K562 treated with DMSO at 1 percent for 12 hours (cell line): ENCODE results near the gene CCDC188. TPM values are rescaled to one million over a fixed set of nuclear protein-coding genes. Genes with fewer than 3 reads are reported as not detected.

Experiments
- total RNA-seq: library from RNA; unstranded; fragments of 300-600 nt; gene quantifications from 2 replicates; pipeline ENCODE4 v1.2.3, GENCODE V29; 2022; ENCODE audit not compliant: insufficient read depth

CCDC188 gene
- total RNA-seq, result not detected in 2 replicates

GRCh38 chr22:20150381-20151275 lies at the start of gene CCDC188:
CCDC188 (minus strand) TSS chr22:20151055; CDS start chr22:20150986, 69 bp downstream.

GRCh38 chr22:20131597-20131858 lies 19.3 kb downstream of the CCDC188 start, which contains the start of gene ZDHHC8:
ZDHHC8 (plus strand) TSS chr22:20131804; CDS start chr22:20131948, 144 bp downstream.

GRCh38 chr22:20116951-20117632 lies 33.8 kb downstream of the CCDC188 start, which contains the start of gene TRMT2A:
TRMT2A (minus strand) TSS chr22:20117226; CDS start chr22:20116906, 320 bp downstream.

GRCh38 chr22:20115691-20116375 lies 35.0 kb downstream of the CCDC188 start, which contains the start of gene RANBP1:
RANBP1 (plus strand) TSS chr22:20116104; CDS start chr22:20116185, 81 bp downstream.

Other genes starting within 250 kb of the CCDC188 start
- 475 and 599 TPM in 2 replicates for gene COMT, start 209.3 kb downstream of the CCDC188 start, total RNA-seq
- gene TXNRD2, start 209.2 kb downstream of the CCDC188 start, total RNA-seq, result 104 and 132 TPM in 2 replicates
- 36.8 and 51.2 TPM in 2 replicates for gene ARVCF, start 134.2 kb downstream of the CCDC188 start, total RNA-seq
- 60.8 and 93.3 TPM in 2 replicates for gene TANGO2, start 129.9 kb downstream of the CCDC188 start, total RNA-seq
- gene DGCR8, start 70.8 kb downstream of the CCDC188 start, total RNA-seq, result 27.4 and 74.7 TPM in 2 replicates
- gene RANBP1, start 35.0 kb downstream of the CCDC188 start, total RNA-seq, result 600 and 726 TPM in 2 replicates
- 99.2 and 116 TPM in 2 replicates for gene TRMT2A, start 33.8 kb downstream of the CCDC188 start, total RNA-seq
- gene ZDHHC8, start 19.3 kb downstream of the CCDC188 start, total RNA-seq, result 21.3 and 42.4 TPM in 2 replicates
- 6.6 and 12.2 TPM in 2 replicates for gene RTN4R, start 117.3 kb upstream of the CCDC188 start, total RNA-seq
- gene DGCR6L, start 169.0 kb upstream of the CCDC188 start, total RNA-seq, result 276 and 390 TPM in 2 replicates
- gene ZNF74, start 243.1 kb upstream of the CCDC188 start, total RNA-seq, result 28.2 and 47.8 TPM in 2 replicates